Hypothalamus (tissue), 51 donors: Measurements from ENCODE around the gene PHKG2.

Experiments used
- DNase-seq, 51 donors: peaks; one replicate each; lab custom pipeline; 2025; lab: John Stamatoyannopoulos, UW

PHKG2 gene

DNA sequence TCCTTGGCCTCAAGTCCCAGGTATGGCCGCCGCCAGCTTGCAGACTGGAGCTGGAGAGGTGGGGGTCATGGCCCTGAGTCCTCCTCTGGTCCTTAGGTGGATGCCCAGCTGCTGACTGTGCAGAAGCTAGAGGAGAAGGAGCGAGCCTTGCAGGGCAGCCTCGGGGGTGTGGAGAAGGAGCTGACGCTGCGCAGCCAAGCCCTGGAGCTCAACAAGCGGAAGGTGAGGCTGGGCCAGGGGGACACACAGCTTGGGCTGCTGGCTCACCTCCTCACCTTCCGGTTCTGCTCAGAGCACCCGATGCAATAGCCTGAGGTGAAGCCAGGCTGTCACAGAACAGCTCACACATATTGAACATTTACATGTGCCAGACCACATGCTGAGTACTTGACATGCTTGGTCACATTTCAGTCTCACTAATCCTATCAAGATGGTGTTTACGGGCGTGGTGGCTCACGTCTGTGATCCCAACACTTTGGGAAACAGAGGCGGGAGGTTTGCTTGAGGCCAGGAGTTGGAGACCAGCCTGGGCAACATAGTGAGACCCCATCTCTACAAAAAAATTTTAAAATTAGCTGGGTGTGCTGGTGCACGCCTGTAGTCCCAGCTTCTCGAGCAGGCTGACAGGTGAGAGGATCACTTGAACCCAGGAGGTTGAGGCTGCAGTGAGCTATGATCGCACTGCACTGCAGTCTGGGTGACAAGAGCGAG, 21.3 kb downstream of the PHKG2 start:
- no peak for DNase-seq

DNA sequence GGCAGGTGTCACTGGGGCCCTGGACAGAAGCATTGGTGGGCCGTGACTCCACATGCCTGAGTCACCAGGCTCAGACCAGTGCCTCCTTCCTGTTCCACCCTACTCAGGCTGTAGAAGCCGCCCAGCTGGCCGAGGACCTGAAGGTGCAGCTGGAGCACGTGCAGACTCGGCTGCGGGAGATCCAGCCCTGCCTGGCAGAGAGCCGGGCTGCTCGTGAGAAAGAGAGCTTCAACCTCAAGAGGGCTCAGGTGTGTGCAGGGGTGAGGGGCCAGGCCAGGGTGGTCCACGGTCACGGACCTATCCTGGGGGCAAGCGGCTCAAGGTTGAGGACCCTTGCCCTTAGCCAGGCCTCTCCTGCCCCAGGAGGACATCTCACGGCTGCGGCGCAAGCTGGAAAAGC, 23.5 kb downstream of the PHKG2 start:
- no peak for DNase-seq

- no peak for DNase-seq
Observed at GRCh38 chr16:30773826-30774225, 25.6 kb downstream of the PHKG2 start.

- peak in 2 of 51 donors; percentile 38 to 54 for DNase-seq
Observed at GRCh38 chr16:30774367-30775130, 26.3 kb downstream of the PHKG2 start.

DNA sequence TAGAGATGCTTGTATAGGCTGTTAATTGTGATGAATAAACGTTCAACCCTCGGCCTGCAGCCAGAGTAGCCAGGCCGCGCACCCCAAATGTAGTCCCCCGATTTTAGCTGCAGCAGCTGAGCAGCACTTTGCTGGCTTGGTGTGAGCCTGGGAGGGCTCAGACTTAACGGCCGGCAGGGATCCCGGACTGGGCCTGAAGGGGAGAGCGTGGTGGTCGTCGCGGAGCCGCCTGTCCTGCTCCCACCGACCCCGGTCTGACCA, 26.8 kb downstream of the PHKG2 start:
- DNase-seq, result no peak

GRCh38 chr16:30775392-30776188, 27.4 kb downstream of the PHKG2 start:
- peak; percentile 25 to 89 (median 73) for DNase-seq

DNA sequence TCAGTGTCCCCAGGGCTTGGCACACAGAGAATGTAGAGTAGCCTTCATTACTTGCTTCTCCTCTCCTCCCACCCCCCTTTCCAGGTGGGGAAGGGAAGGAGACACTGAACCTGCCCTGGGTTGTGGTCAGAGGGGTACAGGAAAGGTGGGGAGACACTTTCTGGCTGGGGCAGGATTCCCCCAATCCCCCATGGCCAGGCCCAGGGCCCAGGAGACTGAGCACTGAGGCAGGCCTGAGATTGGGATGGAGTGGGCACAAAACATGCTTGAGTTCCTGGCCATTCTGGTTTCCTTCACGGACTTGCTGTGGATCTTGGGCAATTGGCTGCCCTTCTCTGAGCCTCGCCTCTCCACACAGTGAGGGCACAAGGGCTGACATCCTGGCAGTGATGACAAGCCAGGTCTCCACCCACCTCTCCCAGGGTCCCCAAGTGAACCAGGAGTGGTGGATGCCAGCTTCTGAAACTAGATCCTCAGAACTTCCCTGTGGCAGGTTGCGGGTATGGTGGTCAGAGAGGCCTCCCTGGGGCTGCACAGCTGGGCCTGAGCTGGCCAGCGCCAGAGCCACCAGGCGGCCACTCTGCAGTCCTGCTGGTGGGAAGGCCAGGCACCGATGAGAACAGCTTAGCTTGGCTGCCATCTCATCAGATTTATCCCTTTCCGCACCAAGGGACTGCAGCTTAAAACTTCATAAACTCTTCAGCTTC, 29.5 kb downstream of the PHKG2 start:
- DNase-seq, result no peak

DNA sequence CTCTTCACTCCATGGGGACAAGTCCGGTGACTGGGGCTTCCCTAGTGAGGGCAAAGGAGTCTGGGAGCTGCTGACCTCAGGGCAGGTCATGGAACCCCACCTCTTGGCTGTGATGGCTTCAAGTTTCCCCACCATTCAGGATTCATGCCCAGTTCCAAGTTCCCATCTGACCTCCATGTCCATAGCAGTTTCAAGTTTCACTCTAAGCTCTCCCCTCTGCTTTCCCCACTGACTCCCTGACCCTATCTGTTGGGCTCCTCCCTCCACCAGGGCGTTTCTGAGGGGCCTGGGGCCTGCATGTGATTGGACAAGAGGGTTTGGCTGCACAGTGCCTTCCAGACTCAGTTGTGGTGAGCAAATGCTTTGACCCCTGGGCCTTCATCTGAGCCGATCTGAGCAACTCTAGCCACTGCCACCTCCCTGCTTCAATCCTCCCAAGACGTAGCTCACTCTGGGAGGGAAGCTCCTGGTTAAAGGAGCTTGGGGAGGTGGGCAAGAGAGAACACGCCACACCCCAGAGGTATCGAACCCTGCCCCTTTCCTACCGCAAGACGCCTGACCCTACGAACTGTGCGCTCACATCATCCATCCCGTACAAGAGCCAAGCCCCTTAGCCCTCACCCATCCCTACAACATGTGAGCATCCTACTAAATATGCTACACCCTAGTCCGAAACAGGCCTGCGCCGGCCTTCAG, 30.5 kb downstream of the PHKG2 start:
- no peak for DNase-seq

- no peak for DNase-seq
Observed at GRCh38 chr16:30779596-30779995, 31.4 kb downstream of the PHKG2 start.

- DNase-seq, result peak in 1 of 51 donors; percentile 20
Observed at GRCh38 chr16:30780021-30780420, 31.8 kb downstream of the PHKG2 start.

GRCh38 chr16:30780549-30780948, 32.3 kb downstream of the PHKG2 start:
- no peak for DNase-seq

DNA sequence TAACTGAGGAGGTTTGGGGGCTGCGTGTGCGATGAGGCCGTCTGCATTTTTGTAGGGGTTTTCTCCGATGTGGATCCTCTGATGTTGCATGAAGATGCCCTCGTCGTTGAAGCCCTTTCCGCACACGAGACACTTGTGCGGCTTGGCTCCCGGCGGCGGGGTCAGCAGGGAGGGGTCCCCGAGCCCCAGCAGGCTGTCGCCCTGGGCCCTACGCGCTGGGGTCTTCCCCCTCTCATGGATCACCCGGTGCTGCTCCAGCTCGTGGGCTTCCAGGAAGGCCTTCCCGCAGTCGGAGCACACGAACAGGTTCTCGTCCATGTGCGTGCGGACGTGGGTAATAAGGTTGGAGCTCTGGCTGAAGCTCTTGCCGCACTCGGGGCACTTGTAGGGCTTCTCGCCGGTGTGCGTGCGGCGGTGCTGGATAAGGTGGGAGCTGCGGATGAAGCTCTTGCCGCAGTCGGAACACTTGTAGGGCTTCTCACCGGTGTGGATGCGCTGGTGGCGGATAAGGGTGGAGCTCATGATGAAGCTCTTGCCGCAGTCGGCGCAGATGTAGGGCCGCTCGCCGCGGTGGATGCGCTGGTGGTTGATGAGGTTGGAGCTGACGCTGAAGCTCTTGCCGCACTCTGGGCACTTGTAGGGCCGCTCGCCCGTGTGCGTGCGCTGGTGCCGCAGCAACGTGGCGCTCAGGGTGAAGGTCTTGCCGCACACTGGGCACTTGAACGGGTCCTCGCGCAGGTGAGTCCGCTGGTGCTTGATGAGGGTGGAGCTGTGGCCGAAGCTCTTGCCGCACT, 34.5 kb downstream of the PHKG2 start:
- no peak for DNase-seq

GRCh38 chr16:30783280-30784109, 35.3 kb downstream of the PHKG2 start:
- DNase-seq, result no peak

- no peak for DNase-seq
Observed at GRCh38 chr16:30784215-30784614, 36.0 kb downstream of the PHKG2 start.

DNA sequence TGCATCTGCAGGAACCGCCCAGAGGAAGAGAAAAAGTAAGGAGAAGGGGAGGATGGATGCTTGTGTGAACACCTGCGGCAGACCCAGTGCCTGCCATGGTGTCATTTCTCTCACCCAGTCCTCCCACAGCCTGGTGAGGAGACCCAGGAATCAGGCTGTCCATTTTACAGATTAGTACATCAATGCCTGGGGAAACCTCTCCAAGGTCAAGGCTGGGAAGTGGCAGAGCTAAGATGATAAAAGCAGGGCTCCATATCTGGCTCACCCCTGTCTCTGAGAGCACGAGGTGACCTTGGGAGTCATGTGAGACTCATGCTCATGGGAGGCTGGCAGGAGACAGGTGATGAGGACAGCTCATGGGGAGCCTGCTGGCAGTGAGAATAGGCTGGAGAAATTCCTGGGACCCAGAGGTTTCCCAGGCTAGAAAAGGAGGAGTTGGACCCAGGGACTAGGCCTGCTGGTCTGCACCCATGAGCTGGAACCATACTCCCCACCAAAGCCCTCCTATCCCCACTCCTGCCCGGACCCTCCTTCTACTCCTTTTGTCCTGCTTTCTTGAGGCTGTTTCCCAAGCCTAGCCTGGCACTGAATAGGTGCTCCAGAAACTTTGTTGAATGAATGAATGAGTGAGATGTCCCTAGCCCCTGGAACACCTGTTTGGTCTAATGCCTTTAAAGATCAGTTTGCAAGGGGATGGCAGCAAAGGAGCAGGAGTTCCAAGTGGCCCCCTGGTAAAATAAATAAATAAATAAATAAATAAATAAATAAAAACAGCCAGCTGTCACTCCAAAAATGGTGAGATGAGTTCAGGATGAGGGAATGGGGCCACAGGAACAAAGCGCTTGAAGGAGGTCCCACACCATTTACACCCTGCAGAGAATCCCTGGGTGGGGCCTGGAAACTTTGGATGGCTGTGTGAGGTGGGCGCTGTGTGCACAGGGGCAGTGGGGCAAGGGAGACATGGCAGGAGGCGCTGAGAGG, 37.2 kb downstream of the PHKG2 start:
- no peak for DNase-seq

GRCh38 chr16:30786115-30786935, 38.1 kb downstream of the PHKG2 start:
- peak in 15 of 51 donors; percentile 7 to 53 (median 34) for DNase-seq
